Glutamatergic neuron (in vitro differentiated cells): Measurements from ENCODE around the gene AP4M1. TPM values are rescaled to one million over a fixed set of nuclear protein-coding genes. Genes with fewer than 3 reads are reported as not detected.
A peak's percentile ranks its signal among the peaks of the same experiment; 100 is the strongest.

Experiments
- DNase-seq: peaks from one replicate; pipeline ENCODE4 v3.0.0; 2022
- H3K27ac Mint-ChIP-seq: one replicate; pipeline ENCODE4 v1.8.0; 2020; ENCODE audit warnings: mild to moderate bottlenecking, mixed read lengths, inconsistent platforms; ENCODE audit not compliant: unreplicated experiment
- H3K27me3 Mint-ChIP-seq: one replicate; pipeline ENCODE4 v1.8.0; 2020; ENCODE audit warnings: mild to moderate bottlenecking, moderate library complexity, mixed read lengths, inconsistent platforms; ENCODE audit not compliant: unreplicated experiment
- H3K36me3 Mint-ChIP-seq: one replicate; pipeline ENCODE4 v1.8.0; 2020; ENCODE audit warnings: mild to moderate bottlenecking, mixed read lengths, inconsistent platforms; ENCODE audit not compliant: unreplicated experiment
- H3K4me1 Mint-ChIP-seq: one replicate; pipeline ENCODE4 v1.8.0; 2020; ENCODE audit warnings: mild to moderate bottlenecking, low read depth, mixed read lengths, inconsistent platforms; ENCODE audit not compliant: unreplicated experiment
- H3K4me3 Mint-ChIP-seq: one replicate; pipeline ENCODE4 v1.8.0; 2020; ENCODE audit warnings: mild to moderate bottlenecking, mixed read lengths, inconsistent platforms; ENCODE audit not compliant: unreplicated experiment
- H3K9me3 Mint-ChIP-seq: one replicate; pipeline ENCODE4 v1.8.0; 2020; ENCODE audit warnings: mild to moderate bottlenecking, moderate library complexity, mixed read lengths, inconsistent platforms; ENCODE audit not compliant: unreplicated experiment
- CTCF ChIP-seq: fragments of 200-600 bp; sonication (generic); IDR thresholded peaks from one replicate; pipeline ENCODE4 v1.5.0; 2021; ENCODE audit not compliant: partially characterized antibody, unreplicated experiment
- total RNA-seq: library from RNA; stranded (reverse); fragmentation: NEBNext Ultra II Directional; extraction: Animal tissue kit (Norgen Biotek cat#: 25700); gene quantifications from one replicate; pipeline ENCODE4 v1.2.1, GENCODE V29; 2021; ENCODE audit not compliant: unreplicated experiment

Gene AP4M1
- total RNA-seq, 1 donor from 2014 or later = 25.9 TPM

- Mint-ChIP-seq H3K27me3 (peaks cover 1% of the 10 kb centered on the region), H3K36me3 (no peaks in the 10 kb centered on the region), H3K4me1 (peaks cover 2% of the 10 kb centered on the region), H3K27ac (no peak overlapping the region), H3K9me3 (peaks cover 8% of the 10 kb centered on the region), H3K4me3 (no peak overlapping the region)
- no peak for DNase-seq
- no peak for TF ChIP-seq CTCF
Observed at GRCh38 chr7:100115026-100115425, 13.6 kb downstream of the AP4M1 start.

- no peak for DNase-seq
- peaks cover 6% of the 10 kb centered on the region for H3K4me1 Mint-ChIP-seq
Observed at GRCh38 chr7:100118388-100119071, 17.1 kb downstream of the AP4M1 start.

GRCh38 chr7:100119072-100119969 is 17.9 kb downstream of the AP4M1 start, which contains the start of the genes CNPY4 and TAF6:
Gene CNPY4, plus strand, starts transcription at chr7:100119634. Its CDS starts 111 bp downstream, at chr7:100119745.
Gene TAF6, minus strand, starts transcription at chr7:100119358. Its CDS starts 5,149 bp downstream, at chr7:100114209.
- H3K27me3 Mint-ChIP-seq = peaks cover 3% of the 10 kb centered on the region
- H3K36me3 Mint-ChIP-seq = no peaks in the 10 kb centered on the region
- H3K27ac Mint-ChIP-seq = peak within 1 kb of the TSS; percentile 97
- peak; percentile 96 for DNase-seq
- peaks cover 13% of the 10 kb centered on the region for H3K9me3 Mint-ChIP-seq
- peak within 1 kb of the TSS; percentile 99 for H3K4me3 Mint-ChIP-seq
- no peak for TF ChIP-seq CTCF
- H3K4me1 Mint-ChIP-seq = peaks cover 6% of the 10 kb centered on the region

More at GRCh38 chr7:100118388-100119071, 17.1 kb downstream of the AP4M1 start:
- Mint-ChIP-seq H3K27ac (peak overlapping the region; percentile 97), H3K27me3 (peaks cover 3% of the 10 kb centered on the region), H3K9me3 (peaks cover 13% of the 10 kb centered on the region), H3K36me3 (no peaks in the 10 kb centered on the region), H3K4me3 (peak overlapping the region; percentile 99)
- TF ChIP-seq CTCF = no peak

- Mint-ChIP-seq H3K4me3 (peak overlapping the region; percentile 99), H3K36me3 (no peaks in the 10 kb centered on the region), H3K27ac (peak overlapping the region; percentile 97), H3K4me1 (peaks cover 6% of the 10 kb centered on the region), H3K9me3 (peaks cover 13% of the 10 kb centered on the region), H3K27me3 (peaks cover 3% of the 10 kb centered on the region)
- peak; percentile 59 for DNase-seq
- TF ChIP-seq CTCF = no peak
Observed at GRCh38 chr7:100119970-100120732, 18.7 kb downstream of the AP4M1 start.
